ENCODE data around the gene CNTLN. TPM values are rescaled to one million over a fixed set of nuclear protein-coding genes. Genes with fewer than 3 reads are reported as not detected.

The CNTLN gene
- polyA plus RNA-seq, 2 of the 4 experiments (the other 2 are of a cell fraction) = 8.5 to 11.9 TPM

DNA sequence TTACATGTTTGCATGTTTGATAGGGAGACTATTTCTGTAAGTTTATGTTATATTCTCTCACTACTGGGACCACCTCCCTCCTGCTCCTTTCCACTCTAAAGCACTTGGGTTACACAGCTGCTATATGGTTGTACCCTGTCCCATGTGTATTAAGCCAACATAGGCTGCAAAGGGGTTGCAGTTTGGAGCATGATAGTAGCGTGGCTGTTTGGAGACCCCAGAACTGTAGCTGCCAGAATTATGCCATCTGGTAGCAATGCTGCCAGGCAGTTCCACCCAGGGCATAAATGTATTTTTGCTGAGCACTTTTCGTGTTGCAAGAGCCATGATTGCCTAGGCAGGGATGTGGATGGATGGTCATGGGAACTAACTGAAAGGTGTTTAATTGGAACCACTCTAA is 81.8 kb downstream of the CNTLN start:
- Histone ChIP-seq H3K9me3 (no peaks in the 10 kb centered on the region), H3K4me1 (no peaks in the 10 kb centered on the region), H3K4me3 (no peak overlapping the region), H3K27ac (no peak overlapping the region), H3K4me2 (no peak overlapping the region)
- 83% methylated on average over 2 of the region's 2 CpGs for WGBS (ENCODE audit: missing lambda C conversion rate)
- DNase-seq (ENCODE audit: low read depth in 1 of 2, low spot score in 1 of 2) = no peak
- no peak for FAIRE-seq
- ATAC-seq = no peak
- CTCF ChIA-PET = interaction anchor here (0.8 to 1.1 kb wide), 2 partner anchors 14 to 247 kb away, joined by 3 to 4 read pairs; no protein-coding TSS in a partner anchor
- TF ChIP-seq HOXB13 (CRISPR knock-in tag; IDR thresholded peaks at IDR 0.05; ENCODE audit: low read depth) = no peak
- TF ChIP-seq, protein P1, sequence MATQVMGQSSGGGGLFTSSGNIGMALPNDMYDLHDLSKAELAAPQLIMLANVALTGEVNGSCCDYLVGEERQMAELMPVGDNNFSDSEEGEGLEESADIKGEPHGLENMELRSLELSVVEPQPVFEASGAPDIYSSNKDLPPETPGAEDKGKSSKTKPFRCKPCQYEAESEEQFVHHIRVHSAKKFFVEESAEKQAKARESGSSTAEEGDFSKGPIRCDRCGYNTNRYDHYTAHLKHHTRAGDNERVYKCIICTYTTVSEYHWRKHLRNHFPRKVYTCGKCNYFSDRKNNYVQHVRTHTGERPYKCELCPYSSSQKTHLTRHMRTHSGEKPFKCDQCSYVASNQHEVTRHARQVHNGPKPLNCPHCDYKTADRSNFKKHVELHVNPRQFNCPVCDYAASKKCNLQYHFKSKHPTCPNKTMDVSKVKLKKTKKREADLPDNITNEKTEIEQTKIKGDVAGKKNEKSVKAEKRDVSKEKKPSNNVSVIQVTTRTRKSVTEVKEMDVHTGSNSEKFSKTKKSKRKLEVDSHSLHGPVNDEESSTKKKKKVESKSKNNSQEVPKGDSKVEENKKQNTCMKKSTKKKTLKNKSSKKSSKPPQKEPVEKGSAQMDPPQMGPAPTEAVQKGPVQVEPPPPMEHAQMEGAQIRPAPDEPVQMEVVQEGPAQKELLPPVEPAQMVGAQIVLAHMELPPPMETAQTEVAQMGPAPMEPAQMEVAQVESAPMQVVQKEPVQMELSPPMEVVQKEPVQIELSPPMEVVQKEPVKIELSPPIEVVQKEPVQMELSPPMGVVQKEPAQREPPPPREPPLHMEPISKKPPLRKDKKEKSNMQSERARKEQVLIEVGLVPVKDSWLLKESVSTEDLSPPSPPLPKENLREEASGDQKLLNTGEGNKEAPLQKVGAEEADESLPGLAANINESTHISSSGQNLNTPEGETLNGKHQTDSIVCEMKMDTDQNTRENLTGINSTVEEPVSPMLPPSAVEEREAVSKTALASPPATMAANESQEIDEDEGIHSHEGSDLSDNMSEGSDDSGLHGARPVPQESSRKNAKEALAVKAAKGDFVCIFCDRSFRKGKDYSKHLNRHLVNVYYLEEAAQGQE (IDR thresholded peaks at IDR 0.05) = no peak
- TF ChIP-seq, protein P2, sequence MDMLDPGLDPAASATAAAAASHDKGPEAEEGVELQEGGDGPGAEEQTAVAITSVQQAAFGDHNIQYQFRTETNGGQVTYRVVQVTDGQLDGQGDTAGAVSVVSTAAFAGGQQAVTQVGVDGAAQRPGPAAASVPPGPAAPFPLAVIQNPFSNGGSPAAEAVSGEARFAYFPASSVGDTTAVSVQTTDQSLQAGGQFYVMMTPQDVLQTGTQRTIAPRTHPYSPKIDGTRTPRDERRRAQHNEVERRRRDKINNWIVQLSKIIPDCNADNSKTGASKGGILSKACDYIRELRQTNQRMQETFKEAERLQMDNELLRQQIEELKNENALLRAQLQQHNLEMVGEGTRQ (IDR thresholded peaks at IDR 0.05) = no peak
- no peak for TF ChIP-seq NPAS2 (CRISPR knock-in tag; IDR thresholded peaks at IDR 0.05; ENCODE audit: borderline replicate concordance)
- no peak for TF ChIP-seq CBX8 (IDR thresholded peaks at IDR 0.05)
- no peak for TF ChIP-seq RCOR1 (IDR thresholded peaks at IDR 0.05; ENCODE audit: low read depth, low read length)
- no peak for TF ChIP-seq FOXS1 (CRISPR knock-in tag; IDR thresholded peaks at IDR 0.05)
- POLR2A ChIA-PET = no interaction called here

DNA sequence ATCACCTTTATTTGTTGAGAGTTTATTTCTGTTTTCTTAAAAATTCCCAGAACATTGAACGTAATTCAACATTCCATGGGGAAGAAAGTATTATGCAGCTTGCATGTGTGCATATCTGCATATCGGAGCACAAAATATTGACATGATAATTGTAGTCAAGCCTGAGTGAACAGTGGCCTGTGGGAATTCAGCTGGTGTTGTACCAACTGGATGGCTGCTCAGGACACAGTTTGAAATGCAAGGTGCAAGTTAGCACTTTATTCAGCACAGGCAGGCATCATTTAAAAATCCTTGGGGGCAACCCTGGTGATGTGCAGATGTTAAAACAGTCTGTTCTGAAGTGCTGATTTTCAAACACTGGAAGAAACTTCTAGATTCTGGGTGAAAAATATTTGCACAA is 82.4 kb downstream of the CNTLN start:
- CTCF ChIA-PET = interaction anchor here (0.8 to 1.1 kb wide), 2 partner anchors 15 to 246 kb away, joined by 3 to 4 read pairs; no protein-coding TSS in a partner anchor
- no peak for TF ChIP-seq FOSL2 (IDR thresholded peaks at IDR 0.05)
- TF ChIP-seq FOSL2 (CRISPR knock-in tag; IDR thresholded peaks at IDR 0.05) = no peak
- TF ChIP-seq BHLHE40 (IDR thresholded peaks at IDR 0.05; ENCODE audit: low read depth, low read length) = no peak
- no peak for TF ChIP-seq FOXS1 (CRISPR knock-in tag; IDR thresholded peaks at IDR 0.05)
- no peak for TF ChIP-seq RCOR1 (IDR thresholded peaks at IDR 0.05; ENCODE audit: low read depth, low read length)
- TF ChIP-seq, protein P3, sequence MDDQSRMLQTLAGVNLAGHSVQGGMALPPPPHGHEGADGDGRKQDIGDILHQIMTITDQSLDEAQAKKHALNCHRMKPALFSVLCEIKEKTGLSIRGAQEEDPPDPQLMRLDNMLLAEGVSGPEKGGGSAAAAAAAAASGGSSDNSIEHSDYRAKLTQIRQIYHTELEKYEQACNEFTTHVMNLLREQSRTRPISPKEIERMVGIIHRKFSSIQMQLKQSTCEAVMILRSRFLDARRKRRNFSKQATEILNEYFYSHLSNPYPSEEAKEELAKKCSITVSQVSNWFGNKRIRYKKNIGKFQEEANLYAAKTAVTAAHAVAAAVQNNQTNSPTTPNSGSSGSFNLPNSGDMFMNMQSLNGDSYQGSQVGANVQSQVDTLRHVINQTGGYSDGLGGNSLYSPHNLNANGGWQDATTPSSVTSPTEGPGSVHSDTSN (IDR thresholded peaks at IDR 0.05) = no peak
- no peak for TF ChIP-seq TFCP2L1 (CRISPR knock-in tag; IDR thresholded peaks at IDR 0.05)
- TF ChIP-seq, protein P1 (IDR thresholded peaks at IDR 0.05) = no peak
- TF ChIP-seq, protein P4, sequence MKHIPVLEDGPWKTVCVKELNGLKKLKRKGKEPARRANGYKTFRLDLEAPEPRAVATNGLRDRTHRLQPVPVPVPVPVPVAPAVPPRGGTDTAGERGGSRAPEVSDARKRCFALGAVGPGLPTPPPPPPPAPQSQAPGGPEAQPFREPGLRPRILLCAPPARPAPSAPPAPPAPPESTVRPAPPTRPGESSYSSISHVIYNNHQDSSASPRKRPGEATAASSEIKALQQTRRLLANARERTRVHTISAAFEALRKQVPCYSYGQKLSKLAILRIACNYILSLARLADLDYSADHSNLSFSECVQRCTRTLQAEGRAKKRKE (CRISPR knock-in tag; IDR thresholded peaks at IDR 0.05; ENCODE audit: low read depth) = no peak
- no peak for TF ChIP-seq EHMT2 (IDR thresholded peaks at IDR 0.05; ENCODE audit: low read depth)
- TF ChIP-seq KDM5A (IDR thresholded peaks at IDR 0.05) = no peak
- TF ChIP-seq POLR2A (IDR thresholded peaks at IDR 0.05; ENCODE audit: low read length) = no peak
- TF ChIP-seq RNF2 (IDR thresholded peaks at IDR 0.05; ENCODE audit: borderline replicate concordance, low read depth) = no peak
- TF ChIP-seq, protein P2 (IDR thresholded peaks at IDR 0.05) = no peak
- TF ChIP-seq ZFP36 (IDR thresholded peaks at IDR 0.05; ENCODE audit: borderline replicate concordance, partially characterized antibody) = no peak
- TF ChIP-seq, protein P5, sequence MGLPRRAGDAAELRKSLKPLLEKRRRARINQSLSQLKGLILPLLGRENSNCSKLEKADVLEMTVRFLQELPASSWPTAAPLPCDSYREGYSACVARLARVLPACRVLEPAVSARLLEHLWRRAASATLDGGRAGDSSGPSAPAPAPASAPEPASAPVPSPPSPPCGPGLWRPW (IDR thresholded peaks at IDR 0.05) = no peak

More for the DNA sequence above, 82.4 kb downstream of the CNTLN start:
- Histone ChIP-seq H3K4me1 (no peaks in the 10 kb centered on the region), H3K27ac (no peak overlapping the region), H3K9me3 (no peaks in the 10 kb centered on the region), H3K4me2 (no peak overlapping the region), H3K4me3 (no peak overlapping the region)
- POLR2A ChIA-PET = no interaction called here
- DNase-seq (ENCODE audit: low read depth in 1 of 2, low spot score in 1 of 2) (no peak), FAIRE-seq (no peak), ATAC-seq (no peak)
- 89% methylated on average over 2 of the region's 2 CpGs for WGBS (ENCODE audit: missing lambda C conversion rate)
